ENCODE measurements around the gene RERGL. TPM values are rescaled to one million over a fixed set of nuclear protein-coding genes. Genes with fewer than 3 reads are reported as not detected.

The RERGL gene
- polyA plus RNA-seq, 1 donor (not counting 4 experiments of a cell fraction or from before 2014, with no cell fraction given), result not detected

- Histone ChIP-seq H3K9me3 (ENCODE audit: control insufficient read depth, low read depth, low read length) (no peaks in the 10 kb centered on the region), H3K27ac (ENCODE audit: control insufficient read depth, insufficient read depth, low read length) (no peak overlapping the region), H4K20me1 (ENCODE audit: control insufficient read depth, extremely low read depth, insufficient read depth, low read length) (no peaks in the 10 kb centered on the region), H3K4me2 (ENCODE audit: control insufficient read depth, extremely low read depth, insufficient read depth, low read depth, low read length) (no peak overlapping the region), H3K4me1 (ENCODE audit: control insufficient read depth, extremely low read depth, insufficient read depth, low read length) (no peaks in the 10 kb centered on the region), H3K9ac (ENCODE audit: control insufficient read depth, extremely low read depth, insufficient read depth, low read length) (no peak overlapping the region), H3K9me1 (ENCODE audit: control insufficient read depth, extremely low read depth, insufficient read depth, low read length) (no peaks in the 10 kb centered on the region), H2AFZ (ENCODE audit: control insufficient read depth, low read length) (no peak overlapping the region), H3K4me3 (ENCODE audit: control insufficient read depth in 2 of 3, extremely low read depth in 1 of 3, insufficient read depth in 2 of 3, low read depth in 1 of 3, low read length in 3 of 3) (no peak overlapping the region), H3K36me3 (ENCODE audit: control insufficient read depth in 2 of 2, extremely low read depth in 1 of 2, insufficient read depth in 2 of 2, low read length in 2 of 2) (no peaks in the 10 kb centered on the region), H3K79me2 (ENCODE audit: control insufficient read depth, insufficient read depth, low read length) (no peaks in the 10 kb centered on the region), H3K27me3 (ENCODE audit: control insufficient read depth, extremely low read depth, insufficient read depth, low read length) (no peaks in the 10 kb centered on the region)
- DNase-seq (ENCODE audit: low read depth, low spot score) (no peak), FAIRE-seq (no peak)
- TF ChIP-seq EZH2 (IDR thresholded peaks at IDR 0.05; ENCODE audit: low read length), result no peak
- no peak for TF ChIP-seq CTCF (optimal IDR thresholded peaks at IDR 0.05 in 1 of 3, IDR thresholded peaks at IDR 0.05 in 1 of 3, conservative IDR thresholded peaks at IDR 0.05 in 1 of 3; ENCODE audit: extremely low read depth in 1 of 3, insufficient read depth in 2 of 3, low read length in 3 of 3)
- dilution Hi-C loops (cut with MboI; ENCODE audit: extremely low pct_ligation_motif_present, low sequenced_read_pairs), result no loop called here
Measured at GRCh38 chr12:18071336-18071735, 18.7 kb downstream of the RERGL start.

- dilution Hi-C loops (cut with MboI; ENCODE audit: extremely low pct_ligation_motif_present, low sequenced_read_pairs), result no loop called here
- H3K79me2 ChIP-seq (ENCODE audit: control insufficient read depth, insufficient read depth, low read length), result no peaks in the 10 kb centered on the region
- H3K27ac ChIP-seq (ENCODE audit: control insufficient read depth, insufficient read depth, low read length), result no peak overlapping the region
- H3K4me3 ChIP-seq (ENCODE audit: control insufficient read depth in 2 of 3, extremely low read depth in 1 of 3, insufficient read depth in 2 of 3, low read depth in 1 of 3, low read length in 3 of 3), result no peak overlapping the region
- H3K9ac ChIP-seq (ENCODE audit: control insufficient read depth, extremely low read depth, insufficient read depth, low read length), result no peak overlapping the region
- FAIRE-seq (no peak), DNase-seq (ENCODE audit: low read depth, low spot score) (no peak)
- H3K9me1 ChIP-seq (ENCODE audit: control insufficient read depth, extremely low read depth, insufficient read depth, low read length), result no peaks in the 10 kb centered on the region
- no peak overlapping the region for H2AFZ ChIP-seq (ENCODE audit: control insufficient read depth, low read length)
- no peaks in the 10 kb centered on the region for H3K27me3 ChIP-seq (ENCODE audit: control insufficient read depth, extremely low read depth, insufficient read depth, low read length)
- TF ChIP-seq EZH2 (IDR thresholded peaks at IDR 0.05; ENCODE audit: low read length) (no peak), CTCF (optimal IDR thresholded peaks at IDR 0.05 in 1 of 3, IDR thresholded peaks at IDR 0.05 in 1 of 3, conservative IDR thresholded peaks at IDR 0.05 in 1 of 3; ENCODE audit: extremely low read depth in 1 of 3, insufficient read depth in 2 of 3, low read length in 3 of 3) (no peak)
- no peaks in the 10 kb centered on the region for H3K4me1 ChIP-seq (ENCODE audit: control insufficient read depth, extremely low read depth, insufficient read depth, low read length)
- H3K9me3 ChIP-seq (ENCODE audit: control insufficient read depth, low read depth, low read length), result no peaks in the 10 kb centered on the region
- no peaks in the 10 kb centered on the region for H3K36me3 ChIP-seq (ENCODE audit: control insufficient read depth in 2 of 2, extremely low read depth in 1 of 2, insufficient read depth in 2 of 2, low read length in 2 of 2)
- no peaks in the 10 kb centered on the region for H4K20me1 ChIP-seq (ENCODE audit: control insufficient read depth, extremely low read depth, insufficient read depth, low read length)
- H3K4me2 ChIP-seq (ENCODE audit: control insufficient read depth, extremely low read depth, insufficient read depth, low read depth, low read length), result no peak overlapping the region
Measured at GRCh38 chr12:18068355-18068754, 21.6 kb downstream of the RERGL start.
